Measurements from ENCODE around the gene MACROD2. TPM values are rescaled to one million over a fixed set of nuclear protein-coding genes. Genes with fewer than 3 reads are reported as not detected.

Gene MACROD2
- total RNA-seq, 1 experiment from 2014 or later: 3.7 TPM

GRCh38 chr20:15242773-15243172 lies 1247.5 kb downstream of the MACROD2 start:
- Histone ChIP-seq H3K9me3 (ENCODE audit: control insufficient read depth in 1 of 2, insufficient read depth in 1 of 2, low read depth in 1 of 2, low read length in 2 of 2) (no peaks in the 10 kb centered on the region), H3K9ac (ENCODE audit: low read length) (no peak overlapping the region), H3K36me3 (ENCODE audit: control insufficient read depth in 1 of 2, insufficient read depth in 2 of 2, low read length in 2 of 2) (no peaks in the 10 kb centered on the region), H3K4me2 (ENCODE audit: low read length) (no peak overlapping the region), H3K79me2 (ENCODE audit: insufficient read depth, low read length) (no peaks in the 10 kb centered on the region), H4K20me1 (ENCODE audit: insufficient read depth) (no peaks in the 10 kb centered on the region), H3K27me3 (ENCODE audit: insufficient read depth, low read length) (no peaks in the 10 kb centered on the region), H3K9me2 (ENCODE audit: insufficient read depth) (no peaks in the 10 kb centered on the region), H3K4me1 (ENCODE audit: control insufficient read depth in 1 of 2, insufficient read depth in 2 of 2, low read length in 2 of 2) (no peaks in the 10 kb centered on the region), H3K27ac (ENCODE audit: low read depth, low read length) (no peak overlapping the region), H2AFZ (ENCODE audit: low read depth, low read length, poor library complexity, severe bottlenecking) (no peak overlapping the region), H3K4me3 (replicated peaks in 1 of 2; ENCODE audit: low read depth in 1 of 2, low read length in 2 of 2) (no peak overlapping the region)
- intact Hi-C loops (cut with micrococcal nuclease): no loop called here
- ChIA-PET POLR2A (no interaction called here), CTCF (no interaction called here), RAD21 (ENCODE audit: low non-redundant PET in 1 of 2, low total read pairs in 2 of 2, uncharacterized antibody in 2 of 2, unreplicated experiment in 2 of 2) (no interaction called here)
- BruUV-seq (replicated peaks): no TSS peak
- no peak for TF ChIP-seq FOSL1 (IDR thresholded peaks at IDR 0.05; ENCODE audit: low read depth)
- TF ChIP-seq TCF7L2 (IDR thresholded peaks at IDR 0.05; ENCODE audit: borderline replicate concordance, extremely low read depth, insufficient read depth, insufficient read length): no peak
- TF ChIP-seq CTCF (IDR thresholded peaks at IDR 0.05 in 2 of 3, conservative IDR thresholded peaks at IDR 0.05 in 1 of 3; ENCODE audit: borderline replicate concordance in 1 of 3, insufficient read depth in 1 of 3, low read depth in 2 of 3, low read length in 2 of 3): no peak
- no peak for TF ChIP-seq RAD21 (IDR thresholded peaks at IDR 0.05; ENCODE audit: low read depth)
- TF ChIP-seq SIN3A (IDR thresholded peaks at IDR 0.05; ENCODE audit: low read depth): no peak
- TF ChIP-seq YY1 (IDR thresholded peaks at IDR 0.05; ENCODE audit: extremely low read depth, insufficient replicate concordance, low read depth, low read length): no peak
- TF ChIP-seq ZBTB33 (IDR thresholded peaks at IDR 0.05; ENCODE audit: extremely low read depth, insufficient replicate concordance, low read length): no peak
- TF ChIP-seq CEBPB (IDR thresholded peaks at IDR 0.05; ENCODE audit: low read depth): no peak
- no peak for TF ChIP-seq ELF1 (IDR thresholded peaks at IDR 0.05; ENCODE audit: borderline replicate concordance, low read depth)
- no peak for TF ChIP-seq SP1 (IDR thresholded peaks at IDR 0.05; ENCODE audit: low read depth)
- TF ChIP-seq ATF3 (IDR thresholded peaks at IDR 0.05): no peak
- no peak for ATAC-seq
- no peak for DNase-seq (ENCODE audit: low read depth, low spot score)

All from HCT116 (cell line).